Keratinocyte (primary cell): ENCODE results near the gene ENGASE. TPM values are rescaled to one million over a fixed set of nuclear protein-coding genes. Genes with fewer than 3 reads are reported as not detected.

Source experiments
- DNase-seq: peaks from one replicate; pipeline ENCODE4 v3.0.0-alpha.2; 2011; ENCODE audit warnings: low read depth, missing footprints, low spot score
- FAIRE-seq: peaks from 2 replicates; lab custom pipeline; 2011; peaks lifted over from hg19 to GRCh38; lab: Jason Lieb, UNC
- H2AFZ ChIP-seq: 2 replicates; pipeline ENCODE4 v1.6.0; 2012; ENCODE audit warnings: low read length, control low read depth, inconsistent platforms; ENCODE audit not compliant: control insufficient read depth
- H3K27ac ChIP-seq: 2 replicates; pipeline ENCODE4 v1.5.1; 2011; ENCODE audit warnings: low read length; ENCODE audit not compliant: control insufficient read depth, insufficient read depth
- H3K27me3 ChIP-seq: 3 replicates; pipeline ENCODE4 v1.6.0; 2011; ENCODE audit warnings: low read length; ENCODE audit not compliant: control insufficient read depth, insufficient read depth; ENCODE audit errors: extremely low read depth
- H3K36me3 ChIP-seq, 2 experiments: 2 replicates in 1 of 2; 3 replicates in 1 of 2; pipeline ENCODE4 v1.5.1; 2011; ENCODE audit warnings: low read length in 2 of 2, mild to moderate bottlenecking in 1 of 2; ENCODE audit not compliant: control insufficient read depth in 2 of 2, insufficient read depth in 2 of 2; ENCODE audit errors: extremely low read depth in 1 of 2
- H3K4me1 ChIP-seq: 3 replicates; pipeline ENCODE4 v1.5.1; 2011; ENCODE audit warnings: low read length; ENCODE audit not compliant: control insufficient read depth, insufficient read depth; ENCODE audit errors: extremely low read depth
- H3K4me2 ChIP-seq: 3 replicates; pipeline ENCODE4 v1.6.0; 2011; ENCODE audit warnings: low read depth, low read length; ENCODE audit not compliant: control insufficient read depth, insufficient read depth; ENCODE audit errors: extremely low read depth
- H3K4me3 ChIP-seq, 3 experiments: fragments of 200-600 bp in 1 of 3; sonication (generic) in 1 of 3; 2 replicates in 2 of 3; 3 replicates in 1 of 3; pipeline ENCODE4 v1.5.1; 2011 to 2016; ENCODE audit warnings: low read length in 3 of 3, mild to moderate bottlenecking in 3 of 3, control low read depth in 2 of 3, inconsistent platforms in 1 of 3, low read depth in 1 of 3, mixed read lengths in 1 of 3, mixed run types in 1 of 3, moderate library complexity in 1 of 3; ENCODE audit not compliant: control insufficient read depth in 2 of 3, insufficient read depth in 2 of 3; ENCODE audit errors: extremely low read depth in 1 of 3
- H3K79me2 ChIP-seq: 2 replicates; pipeline ENCODE4 v1.6.0; 2012; ENCODE audit warnings: low read length; ENCODE audit not compliant: control insufficient read depth, insufficient read depth
- H3K9ac ChIP-seq: 3 replicates; pipeline ENCODE4 v1.6.0; 2011; ENCODE audit warnings: low read length; ENCODE audit not compliant: control insufficient read depth, insufficient read depth; ENCODE audit errors: extremely low read depth
- H3K9me1 ChIP-seq: 3 replicates; pipeline ENCODE4 v1.6.0; 2011; ENCODE audit warnings: low read length; ENCODE audit not compliant: control insufficient read depth, insufficient read depth; ENCODE audit errors: extremely low read depth
- H3K9me3 ChIP-seq: 2 replicates; pipeline ENCODE4 v1.5.1; 2012; ENCODE audit warnings: low read depth, low read length; ENCODE audit not compliant: control insufficient read depth
- H4K20me1 ChIP-seq: 3 replicates; pipeline ENCODE4 v1.6.0; 2011; ENCODE audit warnings: low read length; ENCODE audit not compliant: control insufficient read depth, insufficient read depth; ENCODE audit errors: extremely low read depth
- CTCF ChIP-seq, 3 experiments: IDR thresholded peaks in 1 of 3; conservative IDR thresholded peaks in 1 of 3; optimal IDR thresholded peaks in 1 of 3; 2 replicates in 2 of 3; 3 replicates in 1 of 3; pipeline versions ENCODE3 to v1.5.1; 2011; ENCODE audit warnings: low read length in 3 of 3, mild to moderate bottlenecking in 3 of 3, moderate library complexity in 2 of 3, control low read depth in 1 of 3, inconsistent platforms in 1 of 3; ENCODE audit not compliant: insufficient read depth in 2 of 3; ENCODE audit errors: extremely low read depth in 1 of 3
- EZH2 ChIP-seq: IDR thresholded peaks from one replicate; pipeline ENCODE4 v1.6.1; 2012; ENCODE audit warnings: inconsistent platforms, mild to moderate bottlenecking, low read length, moderate library complexity
- dilution Hi-C: fragments of 300-500 bp; cut with MboI; formaldehyde crosslinking; loops from one replicate; pipeline ENCODE4 v1.7.0; 2020; ENCODE audit warnings: low sequenced_read_pairs; ENCODE audit not compliant: extremely low pct_ligation_motif_present
- polyA plus RNA-seq, 5 experiments: library from polyadenylated mRNA; depleted of rRNA in 3 of 5; stranded (reverse) in 3 of 5; stranded (forward) in 1 of 5; unstranded in 1 of 5; fragments of >200 nt; gene quantifications; 1 replicate in 1 of 5; 2 replicates in 3 of 5; 3 replicates in 1 of 5; pipeline versions ENCODE4 v1.2.1 to v1.2.3, GENCODE V29; 2011 to 2012; ENCODE audit warnings: missing spikeins in 2 of 5, low read depth in 1 of 5, low replicate concordance in 1 of 5

Gene ENGASE
- polyA plus RNA-seq, 1 donor (not counting 4 experiments of a cell fraction or from before 2014, with no cell fraction given) = 6.6 TPM

- H3K9me1 ChIP-seq = no peaks in the 10 kb centered on the region
- no peak for FAIRE-seq
Observed at GRCh38 chr17:79078476-79079190, 4.0 kb downstream of the ENGASE start.

GRCh38 chr17:79079421-79080200, 5.0 kb downstream of the ENGASE start:
- no peak overlapping the region for H2AFZ ChIP-seq
- H3K9me1 ChIP-seq = no peaks in the 10 kb centered on the region
- no peak overlapping the region for H3K9ac ChIP-seq
- dilution Hi-C loops = no loop called here
- no peaks in the 10 kb centered on the region for H3K27me3 ChIP-seq
- no peaks in the 10 kb centered on the region for H3K4me1 ChIP-seq
- no peaks in the 10 kb centered on the region for H4K20me1 ChIP-seq
- no peak for TF ChIP-seq CTCF (optimal IDR thresholded peaks at IDR 0.05 in 1 of 3, IDR thresholded peaks at IDR 0.05 in 1 of 3, conservative IDR thresholded peaks at IDR 0.05 in 1 of 3; ENCODE audit: extremely low read depth in 1 of 3, insufficient read depth in 2 of 3, low read length in 3 of 3)
- TF ChIP-seq EZH2 = no peak
- H3K4me2 ChIP-seq = no peak overlapping the region
- H3K9me3 ChIP-seq = no peaks in the 10 kb centered on the region
- FAIRE-seq (no peak), DNase-seq (no peak)
- peaks cover 15 to 18% of the 10 kb centered on the region in 2 experiments for H3K36me3 ChIP-seq
- H3K27ac ChIP-seq = no peak overlapping the region
- no peak overlapping the region for H3K4me3 ChIP-seq
- no peaks in the 10 kb centered on the region for H3K79me2 ChIP-seq

More at GRCh38 chr17:79078476-79079190, 4.0 kb downstream of the ENGASE start:
- Histone ChIP-seq H3K9ac (no peak overlapping the region), H3K27me3 (no peaks in the 10 kb centered on the region), H3K79me2 (no peaks in the 10 kb centered on the region), H3K36me3 (peaks cover 15 to 17% of the 10 kb centered on the region in 2 experiments), H2AFZ (no peak overlapping the region), H3K4me3 (no peak overlapping the region), H3K4me2 (no peak overlapping the region), H4K20me1 (no peaks in the 10 kb centered on the region), H3K9me3 (no peaks in the 10 kb centered on the region), H3K4me1 (no peaks in the 10 kb centered on the region), H3K27ac (no peak overlapping the region)
- no peak for DNase-seq
- dilution Hi-C loops = no loop called here
- TF ChIP-seq EZH2 = no peak
